HepG2 (cell line): ENCODE results near the gene LZTR1. TPM values are rescaled to one million over a fixed set of nuclear protein-coding genes. Genes with fewer than 3 reads are reported as not detected.

Experiments used
- ATAC-seq: fragments of 200-7000 bp; cut with Tn5 transposase; 3 replicates; pipeline ENCODE4 v1.9.1; 2020; ENCODE audit warnings: mild to moderate bottlenecking, moderate library complexity
- BruUV-seq: library from RNA; stranded (reverse); fragments of 400-500 nt; replicated peaks from 2 replicates; lab custom pipeline; 2021; lab: Mats Ljungman, UMichigan
- CTCF ChIA-PET: fragments of 300-600 bp; formaldehyde crosslinking; extraction: SDS; loops from one replicate; lab custom pipeline; 2021; ENCODE audit warnings: low total read pairs, inconsistent platforms, low intra/inter-chr PET ratio; lab: Yijun Ruan, JAX
- POLR2A ChIA-PET: fragments of 350-600 bp; sonication (Branson Sonifier 250); formaldehyde crosslinking; loops from one replicate; lab custom pipeline; 2020; ENCODE audit warnings: antibody characterized with exemption, inconsistent platforms; lab: Yijun Ruan, JAX
- DNase-seq: peaks from one replicate; pipeline ENCODE4 v3.0.0-alpha.2; 2015; ENCODE audit warnings: low spot score
- FAIRE-seq: peaks from 3 replicates; lab custom pipeline; 2011; peaks lifted over from hg19 to GRCh38; lab: Jason Lieb, UNC
- H2AFZ ChIP-seq: one replicate; pipeline ENCODE4 v1.6.1; 2011; ENCODE audit warnings: low read length, inconsistent platforms
- H3K27ac ChIP-seq: fragments of 300-600 bp; 3 replicates; pipeline ENCODE4 v1.8.0; 2011; ENCODE audit warnings: mixed run types, mild to moderate bottlenecking, mixed read lengths, low read length, inconsistent platforms; ENCODE audit not compliant: insufficient read depth; ENCODE audit errors: extremely low read length
- H3K27me3 ChIP-seq, 2 experiments: fragments of 200-600 bp in 1 of 2; 2 replicates in 1 of 2; 3 replicates in 1 of 2; pipeline versions ENCODE4 v1.6.0 to v1.8.0; 2011; ENCODE audit warnings: low read length in 2 of 2, mild to moderate bottlenecking in 2 of 2, moderate library complexity in 2 of 2, inconsistent platforms in 1 of 2; ENCODE audit not compliant: insufficient read depth in 2 of 2, control insufficient read depth in 1 of 2
- H3K36me3 ChIP-seq, 2 experiments: fragments of 200-600 bp in 1 of 2; replicated peaks in 1 of 2; 2 replicates in 1 of 2; 3 replicates in 1 of 2; pipeline versions ENCODE4 v1.5.1 to v1.8.0; 2011; ENCODE audit warnings: low read length in 2 of 2, inconsistent platforms in 1 of 2; ENCODE audit not compliant: insufficient read depth in 2 of 2, control insufficient read depth in 1 of 2
- H3K4me1 ChIP-seq: 2 replicates; pipeline ENCODE4 v1.5.1; 2012; ENCODE audit warnings: low read length, inconsistent platforms; ENCODE audit not compliant: insufficient read depth
- H3K4me2 ChIP-seq: 2 replicates; pipeline ENCODE4 v1.6.0; 2011; ENCODE audit warnings: low read depth, low read length, inconsistent platforms
- H3K4me3 ChIP-seq, 3 experiments: fragments of 200-600 bp in 1 of 3; sonication (generic), shearing (Covaris generic) in 1 of 3; replicated peaks in 1 of 3; 2 replicates each; pipeline ENCODE4 v1.5.1; 2011 to 2016; ENCODE audit warnings: low read length in 3 of 3, inconsistent platforms in 2 of 3, low read depth in 2 of 3, mild to moderate bottlenecking in 2 of 3, control low read depth in 1 of 3, mixed read lengths in 1 of 3; ENCODE audit not compliant: insufficient read depth in 1 of 3
- H3K79me2 ChIP-seq: one replicate; pipeline ENCODE4 v1.6.1; 2011; ENCODE audit warnings: low read length, inconsistent platforms; ENCODE audit not compliant: insufficient read depth
- H3K9ac ChIP-seq: 2 replicates; pipeline ENCODE4 v1.6.0; 2011; ENCODE audit warnings: mild to moderate bottlenecking, low read depth, low read length, inconsistent platforms; ENCODE audit not compliant: insufficient read depth
- H3K9me3 ChIP-seq: 2 replicates; pipeline ENCODE4 v1.5.1; 2012; ENCODE audit warnings: mild to moderate bottlenecking, low read length
- H4K20me1 ChIP-seq: 2 replicates; pipeline ENCODE4 v1.6.0; 2011; ENCODE audit warnings: inconsistent platforms, mild to moderate bottlenecking, low read length, moderate library complexity; ENCODE audit not compliant: insufficient read depth
- CEBPB ChIP-seq: IDR thresholded peaks from 2 replicates; pipeline ENCODE4 v1.6.1; 2011; ENCODE audit warnings: low read depth, low read length, improper control_type of control experiment, borderline replicate concordance
- ERF ChIP-seq: IDR thresholded peaks from 2 replicates; pipeline ENCODE4 v1.6.1; 2018; ENCODE audit warnings: missing biosample characterization, missing genetic modification reagents
- MED8 ChIP-seq: sonication (generic); formaldehyde crosslinking; IDR thresholded peaks from 2 replicates; pipeline ENCODE4 v1.8.1; 2023; ENCODE audit warnings: mild to moderate bottlenecking, missing genetic modification reagents; ENCODE audit not compliant: insufficient replicate concordance
- MIER2 ChIP-seq: IDR thresholded peaks from 2 replicates; pipeline ENCODE4 v1.6.1; 2016; ENCODE audit warnings: missing biosample characterization, missing genetic modification reagents
- ZNF207 ChIP-seq: fragments of 450-650 bp; IDR thresholded peaks from 2 replicates; pipeline ENCODE4 v1.6.1; 2016; ENCODE audit warnings: antibody characterized with exemption, borderline replicate concordance
- ZNF230 ChIP-seq: sonication (generic); formaldehyde crosslinking; IDR thresholded peaks from 2 replicates; pipeline ENCODE4 v1.4.0; 2020; ENCODE audit warnings: mild to moderate bottlenecking, missing genetic modification reagents
- WGBS: methylation state at CpG from one replicate; pipeline ENCODE4 v1.1.6; 2017; ENCODE audit warnings: low lambda C conversion rate; 5-methylcytosine and 5-hydroxymethylcytosine counted together
- in situ Hi-C: cut with HindIII; loops from 2 replicates; pipeline ENCODE4 v1.10.0; 2017; ENCODE audit warnings: low pct_unique_long_range_greater_than_20kb; ENCODE audit not compliant: extremely low pct_ligation_motif_present
- intact Hi-C: fragments of 100-400 bp; cut with micrococcal nuclease; formaldehyde crosslinking; loops from one replicate; pipeline ENCODE4 v1.10.0; 2022; ENCODE audit not compliant: unreplicated experiment
- polyA plus RNA-seq, 8 experiments: library from polyadenylated mRNA; depleted of rRNA in 3 of 8; stranded (reverse) in 7 of 8; unstranded in 1 of 8; fragments of >200 nt; fragmentation: Illumina TruSeq in 4 of 8; extraction: Trizol in 4 of 8; gene quantifications; 2 replicates each; pipeline versions ENCODE4 v1.2.1 to v1.2.3, GENCODE V29; 2011 to 2016; ENCODE audit warnings: low read depth in 4 of 8, missing spikeins in 1 of 8, mixed read lengths in 1 of 8; ENCODE audit not compliant: insufficient read depth in 1 of 8
- total RNA-seq, 5 experiments: library from RNA; depleted of rRNA; stranded (reverse); fragments of >200 nt; fragmentation: Illumina TruSeq; extraction: Trizol; gene quantifications; 2 replicates each; pipeline ENCODE4 v1.2.3, GENCODE V29; 2016; ENCODE audit warnings: low read depth in 1 of 5
- TF ChIP-seq, protein P1 (sequence below): IDR thresholded peaks from 2 replicates; pipeline ENCODE4 v1.6.1; 2012; ENCODE audit warnings: low read depth, low read length, improper control_type of control experiment
- TF ChIP-seq, protein P2 (sequence below): sonication (generic); formaldehyde crosslinking; IDR thresholded peaks from 2 replicates; pipeline ENCODE4 v1.4.0; 2020; ENCODE audit warnings: missing genetic modification reagents, borderline replicate concordance
- TF ChIP-seq, protein P3 (sequence below): sonication (generic); formaldehyde crosslinking; IDR thresholded peaks from 2 replicates; pipeline ENCODE4 v1.4.0; 2020; ENCODE audit warnings: missing genetic modification reagents
- TF ChIP-seq, protein P4 (sequence below): sonication (generic); formaldehyde crosslinking; IDR thresholded peaks from 2 replicates; pipeline ENCODE4 v1.8.0; 2022; ENCODE audit warnings: low read depth, missing genetic modification reagents
- TF ChIP-seq, protein P5 (sequence below): sonication (generic); formaldehyde crosslinking; IDR thresholded peaks from 2 replicates; pipeline ENCODE4 v1.4.0; 2020; ENCODE audit warnings: missing genetic modification reagents, low read depth, mild to moderate bottlenecking, borderline replicate concordance
- TF ChIP-seq, protein P6 (sequence below): sonication (generic); formaldehyde crosslinking; IDR thresholded peaks from 2 replicates; pipeline ENCODE4 v1.4.0; 2020; ENCODE audit warnings: missing genetic modification reagents

The LZTR1 gene
- total and polyA plus RNA-seq, 2 of the 13 experiments (the other 11 are each of a cell fraction or from before 2014, with no cell fraction given), result 21.8 to 22.4 TPM

DNA sequence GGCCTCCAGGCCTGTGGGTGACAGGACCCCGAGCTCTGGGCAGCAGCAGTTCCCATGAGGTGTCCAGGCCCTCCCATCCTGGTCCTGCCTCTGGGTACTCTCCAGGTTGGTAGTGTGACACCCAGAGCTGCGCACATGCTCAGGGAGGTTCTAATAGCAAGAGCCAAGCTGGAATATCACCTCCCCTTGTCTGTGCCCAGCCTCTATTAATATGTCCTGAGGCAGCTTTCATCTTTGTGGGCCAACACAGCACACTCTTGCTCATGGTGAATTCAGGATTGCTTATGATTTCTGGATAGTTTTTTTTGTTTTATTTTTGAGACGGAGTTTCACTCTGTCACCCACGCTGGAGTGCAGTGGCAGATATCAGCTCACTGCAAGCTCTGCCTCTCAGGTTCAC is 36.2 kb downstream of the LZTR1 start:
- FAIRE-seq (no peak), DNase-seq (no peak), ATAC-seq (no peak)
- Histone ChIP-seq H3K9ac (no peak overlapping the region), H2AFZ (no peak overlapping the region), H3K4me1 (peaks cover 55% of the 10 kb centered on the region), H3K27me3 (peaks cover 0 to 17% of the 10 kb centered on the region in 2 experiments; a peak in 4 of 5 replicates), H3K4me2 (no peak overlapping the region), H3K27ac (no peak overlapping the region), H3K4me3 (no peak overlapping the region), H3K36me3 (no peaks in the 10 kb centered on the region), H3K79me2 (no peaks in the 10 kb centered on the region), H3K9me3 (no peaks in the 10 kb centered on the region), H4K20me1 (no peaks in the 10 kb centered on the region)
- ChIA-PET POLR2A (no interaction called here), CTCF (no interaction called here)
- 32% methylated on average over 4 of the region's 4 CpGs for WGBS
- no TSS peak for BruUV-seq
- intact Hi-C loops (no loop called here), in situ Hi-C loops (no loop called here)
- TF ChIP-seq, protein P1, sequence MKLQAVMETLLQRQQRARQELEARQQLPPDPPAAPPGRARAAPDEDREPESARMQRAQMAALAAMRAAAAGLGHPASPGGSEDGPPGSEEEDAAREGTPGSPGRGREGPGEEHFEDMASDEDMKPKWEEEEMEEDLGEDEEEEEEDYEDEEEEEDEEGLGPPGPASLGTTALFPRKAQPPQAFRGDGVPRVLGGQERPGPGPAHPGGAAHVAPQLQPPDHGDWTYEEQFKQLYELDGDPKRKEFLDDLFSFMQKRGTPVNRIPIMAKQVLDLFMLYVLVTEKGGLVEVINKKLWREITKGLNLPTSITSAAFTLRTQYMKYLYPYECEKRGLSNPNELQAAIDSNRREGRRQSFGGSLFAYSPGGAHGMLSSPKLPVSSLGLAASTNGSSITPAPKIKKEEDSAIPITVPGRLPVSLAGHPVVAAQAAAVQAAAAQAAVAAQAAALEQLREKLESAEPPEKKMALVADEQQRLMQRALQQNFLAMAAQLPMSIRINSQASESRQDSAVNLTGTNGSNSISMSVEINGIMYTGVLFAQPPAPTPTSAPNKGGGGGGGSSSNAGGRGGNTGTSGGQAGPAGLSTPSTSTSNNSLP, result no peak
- no peak for TF ChIP-seq MIER2 (CRISPR knock-in tag)
- no peak for TF ChIP-seq CEBPB
- no peak for TF ChIP-seq MED8 (CRISPR knock-in tag)
- no peak for TF ChIP-seq ERF (CRISPR knock-in tag)
- TF ChIP-seq, protein P2, sequence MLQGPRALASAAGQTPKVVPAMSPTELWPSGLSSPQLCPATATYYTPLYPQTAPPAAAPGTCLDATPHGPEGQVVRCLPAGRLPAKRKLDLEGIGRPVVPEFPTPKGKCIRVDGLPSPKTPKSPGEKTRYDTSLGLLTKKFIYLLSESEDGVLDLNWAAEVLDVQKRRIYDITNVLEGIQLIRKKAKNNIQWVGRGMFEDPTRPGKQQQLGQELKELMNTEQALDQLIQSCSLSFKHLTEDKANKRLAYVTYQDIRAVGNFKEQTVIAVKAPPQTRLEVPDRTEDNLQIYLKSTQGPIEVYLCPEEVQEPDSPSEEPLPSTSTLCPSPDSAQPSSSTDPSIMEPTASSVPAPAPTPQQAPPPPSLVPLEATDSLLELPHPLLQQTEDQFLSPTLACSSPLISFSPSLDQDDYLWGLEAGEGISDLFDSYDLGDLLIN (CRISPR knock-in tag), result no peak
- TF ChIP-seq, protein P3, sequence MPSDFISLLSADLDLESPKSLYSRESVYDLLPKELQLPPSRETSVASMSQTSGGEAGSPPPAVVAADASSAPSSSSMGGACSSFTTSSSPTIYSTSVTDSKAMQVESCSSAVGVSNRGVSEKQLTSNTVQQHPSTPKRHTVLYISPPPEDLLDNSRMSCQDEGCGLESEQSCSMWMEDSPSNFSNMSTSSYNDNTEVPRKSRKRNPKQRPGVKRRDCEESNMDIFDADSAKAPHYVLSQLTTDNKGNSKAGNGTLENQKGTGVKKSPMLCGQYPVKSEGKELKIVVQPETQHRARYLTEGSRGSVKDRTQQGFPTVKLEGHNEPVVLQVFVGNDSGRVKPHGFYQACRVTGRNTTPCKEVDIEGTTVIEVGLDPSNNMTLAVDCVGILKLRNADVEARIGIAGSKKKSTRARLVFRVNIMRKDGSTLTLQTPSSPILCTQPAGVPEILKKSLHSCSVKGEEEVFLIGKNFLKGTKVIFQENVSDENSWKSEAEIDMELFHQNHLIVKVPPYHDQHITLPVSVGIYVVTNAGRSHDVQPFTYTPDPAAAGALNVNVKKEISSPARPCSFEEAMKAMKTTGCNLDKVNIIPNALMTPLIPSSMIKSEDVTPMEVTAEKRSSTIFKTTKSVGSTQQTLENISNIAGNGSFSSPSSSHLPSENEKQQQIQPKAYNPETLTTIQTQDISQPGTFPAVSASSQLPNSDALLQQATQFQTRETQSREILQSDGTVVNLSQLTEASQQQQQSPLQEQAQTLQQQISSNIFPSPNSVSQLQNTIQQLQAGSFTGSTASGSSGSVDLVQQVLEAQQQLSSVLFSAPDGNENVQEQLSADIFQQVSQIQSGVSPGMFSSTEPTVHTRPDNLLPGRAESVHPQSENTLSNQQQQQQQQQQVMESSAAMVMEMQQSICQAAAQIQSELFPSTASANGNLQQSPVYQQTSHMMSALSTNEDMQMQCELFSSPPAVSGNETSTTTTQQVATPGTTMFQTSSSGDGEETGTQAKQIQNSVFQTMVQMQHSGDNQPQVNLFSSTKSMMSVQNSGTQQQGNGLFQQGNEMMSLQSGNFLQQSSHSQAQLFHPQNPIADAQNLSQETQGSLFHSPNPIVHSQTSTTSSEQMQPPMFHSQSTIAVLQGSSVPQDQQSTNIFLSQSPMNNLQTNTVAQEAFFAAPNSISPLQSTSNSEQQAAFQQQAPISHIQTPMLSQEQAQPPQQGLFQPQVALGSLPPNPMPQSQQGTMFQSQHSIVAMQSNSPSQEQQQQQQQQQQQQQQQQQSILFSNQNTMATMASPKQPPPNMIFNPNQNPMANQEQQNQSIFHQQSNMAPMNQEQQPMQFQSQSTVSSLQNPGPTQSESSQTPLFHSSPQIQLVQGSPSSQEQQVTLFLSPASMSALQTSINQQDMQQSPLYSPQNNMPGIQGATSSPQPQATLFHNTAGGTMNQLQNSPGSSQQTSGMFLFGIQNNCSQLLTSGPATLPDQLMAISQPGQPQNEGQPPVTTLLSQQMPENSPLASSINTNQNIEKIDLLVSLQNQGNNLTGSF (CRISPR knock-in tag), result no peak
- TF ChIP-seq, protein P4, sequence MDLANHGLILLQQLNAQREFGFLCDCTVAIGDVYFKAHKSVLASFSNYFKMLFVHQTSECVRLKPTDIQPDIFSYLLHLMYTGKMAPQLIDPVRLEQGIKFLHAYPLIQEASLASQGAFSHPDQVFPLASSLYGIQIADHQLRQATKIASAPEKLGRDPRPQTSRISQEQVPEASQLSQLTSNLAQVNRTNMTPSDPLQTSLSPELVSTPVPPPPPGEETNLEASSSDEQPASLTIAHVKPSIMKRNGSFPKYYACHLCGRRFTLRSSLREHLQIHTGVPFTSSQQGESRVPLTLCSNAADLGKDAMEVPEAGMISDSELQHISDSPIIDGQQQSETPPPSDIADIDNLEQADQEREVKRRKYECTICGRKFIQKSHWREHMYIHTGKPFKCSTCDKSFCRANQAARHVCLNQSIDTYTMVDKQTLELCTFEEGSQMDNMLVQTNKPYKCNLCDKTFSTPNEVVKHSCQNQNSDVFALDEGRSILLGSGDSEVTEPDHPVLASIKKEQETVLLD (CRISPR knock-in tag), result no peak
- TF ChIP-seq, protein P5, sequence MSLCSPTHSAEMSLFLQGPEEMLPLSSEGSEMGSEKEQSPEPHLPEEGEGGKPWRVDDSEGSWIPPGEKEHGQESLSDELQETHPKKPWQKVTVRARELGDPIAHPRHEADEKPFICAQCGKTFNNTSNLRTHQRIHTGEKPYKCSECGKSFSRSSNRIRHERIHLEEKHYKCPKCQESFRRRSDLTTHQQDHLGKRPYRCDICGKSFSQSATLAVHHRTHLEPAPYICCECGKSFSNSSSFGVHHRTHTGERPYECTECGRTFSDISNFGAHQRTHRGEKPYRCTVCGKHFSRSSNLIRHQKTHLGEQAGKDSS, result no peak
- TF ChIP-seq ZNF207, result no peak
- no peak for TF ChIP-seq ZNF230 (CRISPR knock-in tag)
- TF ChIP-seq, protein P6, sequence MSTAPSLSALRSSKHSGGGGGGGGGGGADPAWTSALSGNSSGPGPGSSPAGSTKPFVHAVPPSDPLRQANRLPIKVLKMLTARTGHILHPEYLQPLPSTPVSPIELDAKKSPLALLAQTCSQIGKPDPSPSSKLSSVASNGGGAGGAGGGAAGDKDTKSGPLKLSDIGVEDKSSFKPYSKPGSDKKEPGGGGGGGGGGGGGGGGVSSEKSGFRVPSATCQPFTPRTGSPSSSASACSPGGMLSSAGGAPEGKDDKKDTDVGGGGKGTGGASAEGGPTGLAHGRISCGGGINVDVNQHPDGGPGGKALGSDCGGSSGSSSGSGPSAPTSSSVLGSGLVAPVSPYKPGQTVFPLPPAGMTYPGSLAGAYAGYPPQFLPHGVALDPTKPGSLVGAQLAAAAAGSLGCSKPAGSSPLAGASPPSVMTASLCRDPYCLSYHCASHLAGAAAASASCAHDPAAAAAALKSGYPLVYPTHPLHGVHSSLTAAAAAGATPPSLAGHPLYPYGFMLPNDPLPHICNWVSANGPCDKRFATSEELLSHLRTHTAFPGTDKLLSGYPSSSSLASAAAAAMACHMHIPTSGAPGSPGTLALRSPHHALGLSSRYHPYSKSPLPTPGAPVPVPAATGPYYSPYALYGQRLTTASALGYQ (CRISPR knock-in tag), result no peak
